G401 (cell line): ENCODE measurements around the gene ST8SIA1. TPM values are rescaled to one million over a fixed set of nuclear protein-coding genes. Genes with fewer than 3 reads are reported as not detected.
"Not testable (repeated sequence)": the region's sequence is repeated elsewhere in the genome, so short reads cannot be mapped to it uniquely, and the experiment has no call there.

Source experiments
- DNase-seq: peaks from one replicate; pipeline ENCODE4 v3.0.0-alpha.2; 2015; ENCODE audit warnings: low spot score
- in situ Hi-C: cut with HindIII; loops from 2 replicates; pipeline ENCODE4 v1.10.0; 2016; ENCODE audit warnings: low sequenced_read_pairs, mixed read lengths
- total RNA-seq: library from RNA; depleted of rRNA; stranded (reverse); fragments of >200 nt; shearing (Covaris generic); gene quantifications from 2 replicates; pipeline ENCODE4 v1.2.3, GENCODE V29; 2014

Gene ST8SIA1
- total RNA-seq, 1 experiment from 2014 or later = not detected

DNA sequence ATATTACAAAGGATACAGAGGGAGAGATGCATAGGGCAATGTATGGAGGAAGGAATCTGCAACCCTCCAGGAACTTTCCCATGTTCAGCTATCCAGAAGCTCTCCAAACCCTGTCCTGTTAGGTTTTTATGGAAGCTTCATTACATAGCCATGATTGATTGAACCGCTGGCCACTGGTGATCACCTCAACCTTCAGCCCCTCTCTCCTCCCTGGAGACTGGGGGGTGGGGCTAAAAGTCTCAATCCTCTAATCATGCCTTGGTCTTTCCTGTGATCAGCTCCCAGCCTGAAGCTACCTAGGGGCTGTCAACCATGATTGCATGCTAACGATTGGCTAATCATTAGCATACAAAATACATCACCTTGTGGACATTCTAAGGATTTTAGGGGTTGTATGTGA is 123.4 kb downstream of the ST8SIA1 start:
- in situ Hi-C loops = no loop called here
- no peak for DNase-seq

DNA sequence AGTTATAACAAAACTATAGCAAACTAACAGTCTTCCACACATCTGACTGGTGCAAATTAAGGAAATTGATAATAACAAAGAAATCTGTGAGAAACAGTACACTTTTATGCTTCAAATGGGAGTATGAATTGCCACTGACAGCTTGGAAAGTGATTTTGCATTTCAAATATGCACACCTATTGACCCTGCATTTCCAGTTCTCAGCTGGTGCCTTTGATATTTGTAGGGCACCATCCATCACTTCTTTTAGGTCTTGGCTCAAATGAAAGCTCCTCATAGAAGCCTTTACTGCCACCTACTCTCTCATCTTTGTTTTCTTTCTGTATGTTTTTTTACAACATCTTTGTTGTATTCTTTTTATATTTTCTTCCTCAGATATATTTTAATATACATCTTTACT is 125.1 kb downstream of the ST8SIA1 start:
- in situ Hi-C loops = no loop called here
- no peak for DNase-seq

DNA sequence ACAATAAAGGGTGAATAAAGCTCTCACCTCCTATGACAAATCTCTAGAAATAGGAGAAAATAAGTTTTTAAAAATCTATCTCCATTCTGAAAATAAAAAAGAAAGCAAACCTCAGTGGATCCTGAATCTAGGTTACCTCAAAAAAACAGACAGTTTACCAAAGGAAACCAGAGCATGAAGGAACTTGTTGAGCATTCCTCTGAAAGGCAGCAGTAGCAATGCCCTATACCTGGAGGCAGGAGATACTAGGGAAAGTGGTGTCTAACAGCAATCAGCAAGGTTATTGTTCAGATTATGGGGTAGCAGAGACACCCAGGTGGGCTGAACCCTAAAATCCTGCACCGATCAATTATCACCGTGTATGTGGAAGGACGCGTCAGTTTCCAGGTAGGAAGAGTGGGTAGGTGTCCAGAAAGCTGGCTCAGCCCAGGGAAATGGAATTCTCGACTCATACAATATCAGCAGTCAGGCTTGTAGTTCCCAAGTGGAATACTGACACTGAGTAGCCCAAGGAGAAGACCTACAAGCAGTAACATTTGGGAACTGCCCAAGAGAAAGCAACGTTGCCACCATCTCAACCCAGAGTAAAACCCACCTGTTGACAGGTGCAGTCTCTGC is 128.3 kb downstream of the ST8SIA1 start:
- no peak for DNase-seq
- in situ Hi-C loops = no loop called here

DNA sequence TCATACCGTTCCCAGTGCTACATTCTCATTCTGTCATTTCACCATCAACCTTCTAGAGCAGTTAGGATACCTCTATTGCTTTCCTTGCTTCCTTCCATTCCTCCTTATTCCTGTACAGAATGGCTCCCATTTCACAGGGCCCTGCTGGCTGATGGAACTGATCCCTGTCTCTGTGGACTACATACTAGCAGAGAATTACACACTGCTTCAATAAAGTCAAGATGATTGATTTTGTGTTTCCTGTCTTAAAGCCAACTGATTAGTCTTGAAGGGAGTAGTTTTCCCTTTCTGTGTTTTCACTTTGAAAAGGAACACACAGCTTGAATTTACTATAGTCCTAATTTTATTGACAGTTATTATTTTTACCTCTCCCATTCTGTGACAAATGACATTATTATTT is 130.1 kb downstream of the ST8SIA1 start:
- DNase-seq = no peak
- in situ Hi-C loops = no loop called here

DNA sequence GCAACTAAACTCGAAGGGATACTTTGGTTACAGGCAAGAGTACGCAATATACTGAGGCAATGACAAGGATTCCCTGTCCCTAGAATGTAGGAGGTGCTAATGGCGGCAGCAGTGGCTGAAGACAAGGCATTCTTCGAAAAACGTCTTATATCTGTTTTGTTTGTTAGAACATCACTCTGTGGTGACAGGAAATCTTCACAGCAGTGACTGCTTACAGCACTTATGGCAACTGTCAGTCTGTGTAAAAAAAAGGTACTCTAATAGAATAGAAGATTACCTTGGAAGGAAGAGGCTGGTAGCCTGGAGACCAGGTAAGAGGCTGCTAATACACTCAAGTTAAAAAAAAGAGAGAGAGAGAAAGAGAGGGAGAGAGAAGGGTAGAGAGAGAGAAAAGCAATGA is 131.7 kb downstream of the ST8SIA1 start:
- in situ Hi-C loops = no loop called here
- DNase-seq = no peak

DNA sequence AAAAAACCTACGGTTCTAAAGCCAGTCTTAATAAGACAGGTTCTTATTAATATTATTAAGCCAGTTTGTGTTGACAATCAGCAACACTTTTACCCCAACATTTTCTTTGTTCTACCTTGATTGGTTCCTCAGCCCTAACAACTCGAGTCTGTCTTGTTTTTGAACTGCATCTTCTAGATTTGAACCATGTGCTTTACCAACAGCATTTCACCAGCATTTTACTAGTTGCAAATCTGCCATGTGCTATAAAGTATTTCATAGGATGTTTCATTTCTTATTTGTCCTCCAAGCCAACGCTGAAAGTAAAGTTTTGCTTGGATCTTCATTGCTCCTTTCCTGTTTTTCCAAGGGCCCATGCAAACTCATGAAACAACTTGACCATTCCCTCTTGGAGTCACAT is 133.4 kb downstream of the ST8SIA1 start:
- in situ Hi-C loops = no loop called here
- DNase-seq = no peak

DNA sequence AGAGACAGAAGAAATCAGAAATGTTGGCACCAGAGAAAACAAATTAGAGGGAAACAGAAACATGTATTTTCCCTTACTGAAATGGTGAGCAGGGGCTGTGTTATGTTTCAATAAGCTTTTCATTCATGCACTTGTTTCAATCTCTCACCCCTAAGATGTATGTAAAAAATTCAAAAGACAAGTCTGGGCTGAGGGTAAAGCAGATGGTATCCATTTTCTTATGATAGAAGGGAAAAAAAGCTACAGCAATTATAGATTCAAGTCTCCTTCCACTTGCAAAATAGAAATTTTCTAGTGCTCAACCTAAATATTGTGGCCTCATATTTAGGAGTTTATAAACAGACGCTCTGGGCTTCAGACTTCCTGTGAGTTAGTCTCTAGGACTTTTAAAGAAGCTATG is 138.3 kb downstream of the ST8SIA1 start:
- in situ Hi-C loops = no loop called here
- no peak for DNase-seq

DNA sequence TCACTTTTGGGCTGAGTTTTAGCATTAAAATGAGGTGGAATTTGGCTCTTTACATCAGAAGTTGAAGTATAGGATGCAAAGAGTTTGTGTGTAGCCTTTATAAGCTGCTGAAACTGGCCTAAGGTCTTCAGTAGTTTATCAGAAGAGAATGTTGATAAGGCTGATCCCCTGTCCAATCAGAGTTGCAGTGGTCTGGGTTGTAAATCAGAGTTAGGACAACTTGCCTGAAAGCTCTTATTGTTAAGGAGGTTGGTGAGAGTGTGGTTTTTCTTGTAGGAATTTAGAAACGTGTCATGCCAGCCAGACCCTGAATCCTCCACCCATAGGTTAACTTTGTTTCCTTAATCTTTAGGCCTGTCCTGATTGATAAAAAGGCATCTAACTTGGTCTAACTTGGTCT is 143.5 kb downstream of the ST8SIA1 start:
- in situ Hi-C loops = no loop called here
- no peak for DNase-seq

DNA sequence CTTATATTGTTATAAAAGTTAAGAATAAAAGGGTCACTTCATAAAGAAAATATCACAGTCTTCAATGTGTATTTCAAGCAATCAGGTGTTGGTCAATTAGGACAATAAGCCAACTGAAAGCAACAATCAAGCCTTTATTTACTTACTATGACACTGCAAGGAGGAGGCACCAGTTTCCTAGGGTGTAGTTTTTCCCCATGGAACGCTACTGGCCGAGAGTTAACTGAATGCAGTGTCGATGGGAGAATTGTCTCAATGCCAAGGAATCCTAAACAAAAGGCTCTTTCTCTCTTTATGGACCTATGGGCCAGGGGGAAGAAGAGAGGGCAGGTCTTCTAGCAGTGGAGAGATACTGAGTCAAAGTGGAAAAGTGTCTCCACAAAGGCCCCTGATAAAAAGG is 146.1 kb downstream of the ST8SIA1 start:
- no peak for DNase-seq
- in situ Hi-C loops = no loop called here

DNA sequence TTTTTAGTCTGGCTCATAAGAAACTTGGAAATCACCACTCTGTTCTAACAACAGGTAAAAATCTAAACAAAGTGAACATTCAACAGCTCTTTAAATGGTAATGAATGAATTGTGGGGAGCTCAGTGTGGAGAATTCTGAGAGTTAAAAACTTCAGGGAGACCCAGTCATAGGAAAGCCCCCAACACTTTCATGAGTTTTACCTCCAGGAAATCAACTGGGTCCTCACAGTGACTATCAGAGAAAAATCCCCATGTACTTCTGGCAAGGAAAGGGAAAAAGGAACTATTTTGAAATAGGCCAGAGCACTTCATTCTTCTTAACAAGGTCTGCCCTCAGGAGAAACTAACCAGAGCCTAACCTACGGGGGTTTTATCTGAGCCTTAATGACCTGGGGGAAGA is 153.8 kb downstream of the ST8SIA1 start:
- DNase-seq = no peak
- in situ Hi-C loops = no loop called here

DNA sequence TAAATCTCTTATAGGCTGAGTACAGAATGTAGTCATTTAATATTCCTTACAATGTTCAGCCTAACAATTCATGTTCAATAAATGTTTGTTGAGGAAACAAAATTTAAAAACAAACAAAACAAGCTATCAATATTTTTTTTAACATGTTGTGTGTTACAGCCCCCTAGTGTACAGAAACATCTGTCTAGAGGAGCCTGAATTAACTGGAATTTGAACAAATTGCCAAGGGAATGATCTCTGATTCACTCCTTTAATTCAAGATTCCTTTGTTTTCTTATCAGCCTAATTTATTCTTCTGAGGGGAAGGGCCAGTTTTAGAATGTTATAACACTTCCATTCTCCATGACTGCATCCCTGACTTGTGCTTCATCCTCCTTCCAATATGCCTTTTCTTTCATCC is 161.3 kb downstream of the ST8SIA1 start:
- in situ Hi-C loops = no loop called here
- DNase-seq = no peak

DNA sequence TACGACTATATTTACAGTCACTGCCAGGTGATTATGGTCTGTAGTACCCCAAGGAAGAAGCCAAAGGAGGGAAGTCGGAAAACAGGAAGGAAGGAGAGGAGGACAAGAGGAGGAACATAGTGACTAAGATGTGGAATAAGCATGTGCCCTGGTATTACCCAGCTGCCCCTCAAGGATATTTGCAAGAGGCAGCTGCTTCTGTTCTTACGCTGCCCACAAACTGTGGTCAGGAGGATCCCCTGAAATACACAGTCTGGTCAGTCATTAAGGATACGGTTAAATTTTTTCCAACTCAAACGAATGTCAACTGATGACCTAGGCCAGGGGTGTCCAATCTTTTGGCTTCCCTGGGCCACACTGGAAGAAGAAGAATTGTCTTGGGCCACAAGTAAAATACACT is 162.0 kb downstream of the ST8SIA1 start:
- no peak for DNase-seq
- in situ Hi-C loops = no loop called here

DNA sequence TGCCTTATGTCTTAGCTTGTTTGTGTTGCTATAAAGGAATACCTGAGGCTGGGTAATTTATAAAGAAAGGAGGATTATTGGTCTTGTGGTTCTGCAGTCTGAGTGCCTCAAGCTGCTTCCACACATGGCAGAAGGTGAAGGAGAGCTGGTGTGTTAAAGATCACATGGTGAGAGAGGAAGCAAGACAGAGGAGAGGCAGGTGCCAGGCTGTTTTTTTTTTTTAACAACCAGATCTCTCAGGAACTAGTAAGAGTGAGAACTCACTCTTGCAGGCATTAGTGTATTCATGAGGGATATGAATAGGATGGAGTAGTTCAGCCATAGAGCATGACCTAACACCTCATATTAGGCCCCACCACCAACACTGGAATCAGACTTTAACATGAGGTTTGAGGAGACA is 165.1 kb downstream of the ST8SIA1 start:
- in situ Hi-C loops = no loop called here

DNA sequence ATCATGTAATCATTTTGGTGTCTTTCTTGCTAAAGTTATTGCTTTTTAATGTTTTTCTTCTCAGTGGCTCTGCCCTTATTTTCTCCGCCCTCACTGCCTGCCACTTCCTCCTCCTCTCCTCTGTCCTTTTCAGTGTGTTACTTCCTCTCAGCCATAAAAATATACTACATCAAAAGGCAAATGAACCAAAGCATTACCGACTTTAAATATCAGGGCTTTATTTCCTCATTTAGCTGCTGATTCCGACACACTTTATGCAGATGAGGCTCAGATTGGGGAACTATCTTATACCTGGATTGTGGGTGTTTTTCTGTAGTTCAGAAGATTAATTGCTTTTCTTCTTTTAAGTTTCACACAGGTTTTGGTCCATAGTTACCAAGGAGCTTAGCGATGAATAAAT is 170.4 kb downstream of the ST8SIA1 start:
- in situ Hi-C loops = no loop called here
- no peak for DNase-seq

More for the DNA sequence above, 165.1 kb downstream of the ST8SIA1 start:
- no peak for DNase-seq

DNA sequence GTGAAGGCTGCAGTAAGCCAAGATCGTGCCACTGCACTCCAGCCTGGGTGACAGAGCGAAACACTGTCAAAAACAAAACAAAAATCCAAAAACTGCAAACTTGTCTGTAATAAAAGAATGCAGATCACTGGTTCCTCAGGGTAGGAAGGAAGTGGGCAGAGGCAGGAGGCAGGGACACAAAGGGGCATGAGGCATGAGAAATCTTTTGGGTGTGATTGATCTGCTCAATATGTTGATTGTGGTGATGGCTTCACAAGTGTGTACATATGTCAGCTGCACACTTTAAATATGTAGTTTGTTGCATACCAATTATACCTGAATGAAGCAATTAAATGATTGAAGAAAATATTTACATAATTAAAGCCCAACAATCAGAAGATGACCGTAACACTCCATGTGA is 170.9 kb downstream of the ST8SIA1 start:
- in situ Hi-C loops = no loop called here
- no peak for DNase-seq

DNA sequence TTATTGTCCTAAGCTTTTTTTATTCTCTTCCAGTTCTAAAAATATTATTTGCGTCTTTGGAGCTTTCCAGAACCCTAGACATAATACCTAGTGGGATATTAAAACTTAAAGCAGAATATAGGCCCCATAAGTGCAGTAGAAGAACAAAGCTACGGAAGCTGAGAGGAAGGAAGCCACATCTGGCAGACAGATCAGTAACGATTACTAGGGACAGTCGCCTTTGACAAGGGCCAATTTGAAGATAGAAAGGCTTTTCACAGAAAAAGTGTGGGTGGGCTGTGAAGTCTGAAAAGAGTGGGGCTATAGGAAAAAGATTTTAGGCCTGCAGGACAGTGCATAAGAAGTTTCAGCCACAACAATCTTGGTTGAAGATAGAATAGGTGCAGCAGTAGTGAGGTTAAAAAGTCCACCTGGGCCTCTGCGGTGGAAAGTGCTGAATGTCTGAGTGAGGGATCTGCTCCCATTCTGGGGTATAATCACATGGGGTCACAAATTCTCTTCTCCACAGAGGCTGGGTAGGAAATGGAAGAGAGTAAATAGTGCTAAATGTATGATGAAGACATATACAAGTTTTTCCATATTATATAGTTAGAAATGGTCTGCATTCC is 174.0 kb downstream of the ST8SIA1 start:
- in situ Hi-C loops = no loop called here

DNA sequence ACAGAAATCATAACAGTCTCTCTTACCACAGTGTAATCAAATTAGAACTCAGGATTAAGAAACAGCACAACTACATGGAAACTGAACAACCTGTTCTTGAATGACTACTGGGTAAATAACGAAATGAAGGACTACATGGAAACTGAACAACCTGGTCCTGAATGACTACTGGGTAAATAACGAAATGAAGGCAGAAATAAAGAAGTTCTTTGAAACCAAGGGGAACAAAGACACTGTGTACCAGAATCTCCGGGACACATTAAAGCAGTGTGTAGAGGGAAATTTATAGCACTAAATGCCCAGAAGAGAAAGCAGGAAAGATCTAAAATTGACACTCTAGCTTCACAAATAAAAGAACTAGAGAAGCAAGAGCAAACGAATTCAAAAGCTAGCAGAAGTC is 185.2 kb downstream of the ST8SIA1 start:
- in situ Hi-C loops, DNase-seq: not testable (repeated sequence)

More for the DNA sequence above, 174.0 kb downstream of the ST8SIA1 start:
- no peak for DNase-seq

DNA sequence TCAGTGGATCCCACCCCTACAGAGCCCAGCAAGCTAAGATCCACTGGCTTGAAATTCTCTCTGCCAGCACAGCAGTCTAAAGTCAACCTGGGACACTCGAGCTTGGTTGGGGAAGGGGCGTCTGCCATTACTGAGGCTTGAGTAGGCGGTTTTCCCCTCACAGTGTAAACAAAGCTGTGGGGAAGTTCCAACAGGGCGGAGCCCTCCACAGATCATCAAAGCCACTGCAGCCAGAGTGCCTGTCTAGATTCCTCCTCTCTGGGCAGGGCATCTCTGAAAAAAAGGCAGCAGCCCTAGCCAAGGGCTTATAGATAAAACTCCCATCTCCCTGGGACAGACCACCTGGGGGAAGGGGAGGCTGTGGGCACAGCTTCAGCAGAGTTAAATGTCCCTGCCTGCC is 187.8 kb downstream of the ST8SIA1 start:
- in situ Hi-C loops, DNase-seq: not testable (repeated sequence)
